Calu3 (cell line): Measurements from ENCODE around the gene SYNGR4. TPM values are rescaled to one million over a fixed set of nuclear protein-coding genes. Genes with fewer than 3 reads are reported as not detected.

Experiments used
- BruUV-seq: library from RNA; stranded (reverse); fragments of 400-500 nt; replicated peaks from 2 replicates; lab custom pipeline; 2021; lab: Mats Ljungman, UMichigan
- CTCF ChIA-PET: fragments of 300-600 bp; sonication (Branson Sonifier 250); formaldehyde crosslinking; loops from one replicate; lab custom pipeline; 2022; ENCODE audit warnings: antibody characterized with exemption; lab: Charles Lee
- DNase-seq: peaks from one replicate; pipeline ENCODE4 v3.0.0; 2022
- H3K27ac Mint-ChIP-seq: one replicate; pipeline ENCODE4 v1.8.0; 2022; ENCODE audit warnings: mixed read lengths; ENCODE audit not compliant: unreplicated experiment
- H3K27me3 Mint-ChIP-seq: one replicate; pipeline ENCODE4 v1.8.0; 2022; ENCODE audit warnings: mixed read lengths; ENCODE audit not compliant: unreplicated experiment
- H3K36me3 Mint-ChIP-seq: one replicate; pipeline ENCODE4 v1.8.0; 2022; ENCODE audit warnings: mild to moderate bottlenecking, moderate library complexity, mixed read lengths; ENCODE audit not compliant: insufficient read depth, unreplicated experiment
- H3K4me1 Mint-ChIP-seq: one replicate; pipeline ENCODE4 v1.8.0; 2022; ENCODE audit warnings: mild to moderate bottlenecking, low read depth, mixed read lengths; ENCODE audit not compliant: unreplicated experiment
- H3K4me3 Mint-ChIP-seq: one replicate; pipeline ENCODE4 v1.8.0; 2022; ENCODE audit warnings: mild to moderate bottlenecking, low read depth, moderate library complexity, mixed read lengths; ENCODE audit not compliant: unreplicated experiment
- H3K9me3 Mint-ChIP-seq: one replicate; pipeline ENCODE4 v1.8.0; 2022; ENCODE audit warnings: low read depth, mixed read lengths; ENCODE audit not compliant: unreplicated experiment
- intact Hi-C: fragments of 100-400 bp; cut with micrococcal nuclease; formaldehyde crosslinking; loops from one replicate; pipeline ENCODE4 v1.10.0; 2022; ENCODE audit not compliant: unreplicated experiment
- total RNA-seq: library from RNA; stranded (reverse); gene quantifications from 2 replicates; pipeline ENCODE4 v1.2.3, GENCODE V29; 2022
- TF ChIP-seq, protein P1 (sequence below): fragments of 200-600 bp; IDR thresholded peaks from one replicate; pipeline ENCODE4 v1.8.0; 2022; ENCODE audit warnings: antibody characterized with exemption; ENCODE audit not compliant: unreplicated experiment

Gene SYNGR4
- total RNA-seq, 1 experiment from 2014 or later = not detected

DNA sequence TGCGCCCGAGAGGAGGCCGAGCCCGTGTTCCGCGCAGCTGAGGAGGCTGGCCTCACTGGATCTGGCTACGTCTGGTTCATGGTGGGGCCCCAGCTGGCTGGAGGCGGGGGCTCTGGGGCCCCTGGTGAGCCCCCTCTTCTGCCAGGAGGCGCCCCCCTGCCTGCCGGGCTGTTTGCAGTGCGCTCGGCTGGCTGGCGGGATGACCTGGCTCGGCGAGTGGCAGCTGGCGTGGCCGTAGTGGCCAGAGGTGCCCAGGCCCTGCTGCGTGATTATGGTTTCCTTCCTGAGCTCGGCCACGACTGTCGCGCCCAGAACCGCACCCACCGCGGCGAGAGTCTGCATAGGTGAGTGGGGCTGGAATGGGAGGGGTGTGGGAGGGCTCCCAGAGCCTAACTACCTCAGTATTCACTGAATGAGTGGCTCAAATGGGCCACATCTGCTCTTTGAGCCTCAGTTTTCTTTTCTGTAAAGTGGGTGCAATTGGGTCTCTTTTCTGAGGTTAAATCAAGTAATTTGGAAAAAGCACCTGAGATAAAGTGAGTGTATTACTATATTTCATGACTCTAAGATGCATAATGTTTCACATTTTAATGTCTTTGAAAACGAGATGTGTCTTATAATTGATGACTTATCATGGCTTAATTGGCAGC lies 41.0 kb downstream of the SYNGR4 start:
- no peaks in the 10 kb centered on the region for H3K36me3 Mint-ChIP-seq
- H3K4me3 Mint-ChIP-seq = no peak overlapping the region
- intact Hi-C loops = no loop called here
- CTCF ChIA-PET = interaction anchor here (1.3 kb wide), 1 partner anchor 14 kb away, joined by 4 read pairs; the partner anchor contains the start of gene KDELR1
- H3K27me3 Mint-ChIP-seq = peaks cover 39% of the 10 kb centered on the region
- H3K4me1 Mint-ChIP-seq = no peaks in the 10 kb centered on the region
- no peak overlapping the region for H3K27ac Mint-ChIP-seq
- no peak for DNase-seq
- TF ChIP-seq, protein P1, sequence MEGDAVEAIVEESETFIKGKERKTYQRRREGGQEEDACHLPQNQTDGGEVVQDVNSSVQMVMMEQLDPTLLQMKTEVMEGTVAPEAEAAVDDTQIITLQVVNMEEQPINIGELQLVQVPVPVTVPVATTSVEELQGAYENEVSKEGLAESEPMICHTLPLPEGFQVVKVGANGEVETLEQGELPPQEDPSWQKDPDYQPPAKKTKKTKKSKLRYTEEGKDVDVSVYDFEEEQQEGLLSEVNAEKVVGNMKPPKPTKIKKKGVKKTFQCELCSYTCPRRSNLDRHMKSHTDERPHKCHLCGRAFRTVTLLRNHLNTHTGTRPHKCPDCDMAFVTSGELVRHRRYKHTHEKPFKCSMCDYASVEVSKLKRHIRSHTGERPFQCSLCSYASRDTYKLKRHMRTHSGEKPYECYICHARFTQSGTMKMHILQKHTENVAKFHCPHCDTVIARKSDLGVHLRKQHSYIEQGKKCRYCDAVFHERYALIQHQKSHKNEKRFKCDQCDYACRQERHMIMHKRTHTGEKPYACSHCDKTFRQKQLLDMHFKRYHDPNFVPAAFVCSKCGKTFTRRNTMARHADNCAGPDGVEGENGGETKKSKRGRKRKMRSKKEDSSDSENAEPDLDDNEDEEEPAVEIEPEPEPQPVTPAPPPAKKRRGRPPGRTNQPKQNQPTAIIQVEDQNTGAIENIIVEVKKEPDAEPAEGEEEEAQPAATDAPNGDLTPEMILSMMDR = no peak
- no TSS peak for BruUV-seq
- H3K9me3 Mint-ChIP-seq = no peaks in the 10 kb centered on the region

DNA sequence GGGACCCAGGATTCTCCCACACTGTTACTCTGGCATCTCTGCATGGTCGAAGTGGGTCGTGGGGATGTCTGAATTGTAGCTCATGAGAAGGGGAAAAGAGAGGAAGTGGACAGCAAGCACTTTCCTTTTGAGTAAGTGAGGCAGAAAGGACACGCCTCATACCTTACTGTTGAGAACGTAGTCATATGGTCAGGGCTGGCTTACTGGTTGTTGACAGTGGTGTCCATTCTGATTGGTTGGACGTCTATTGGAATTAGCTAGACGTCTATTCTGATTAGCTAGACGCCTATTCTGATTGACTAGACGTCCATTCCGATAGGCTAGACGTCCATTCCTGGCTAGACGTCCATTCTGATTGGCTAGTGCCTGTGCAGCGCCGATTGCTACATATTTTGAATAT lies 41.7 kb downstream of the SYNGR4 start:
- Mint-ChIP-seq H3K4me3 (no peak overlapping the region), H3K27ac (no peak overlapping the region), H3K9me3 (no peaks in the 10 kb centered on the region), H3K36me3 (no peaks in the 10 kb centered on the region), H3K27me3 (peaks cover 37% of the 10 kb centered on the region), H3K4me1 (no peaks in the 10 kb centered on the region)
- CTCF ChIA-PET = interaction anchor here (1.3 kb wide), 1 partner anchor 14 kb away, joined by 4 read pairs; the partner anchor contains the start of gene KDELR1
- TF ChIP-seq, protein P1 = no peak
- BruUV-seq = no TSS peak
- DNase-seq = no peak
- intact Hi-C loops = no loop called here

DNA sequence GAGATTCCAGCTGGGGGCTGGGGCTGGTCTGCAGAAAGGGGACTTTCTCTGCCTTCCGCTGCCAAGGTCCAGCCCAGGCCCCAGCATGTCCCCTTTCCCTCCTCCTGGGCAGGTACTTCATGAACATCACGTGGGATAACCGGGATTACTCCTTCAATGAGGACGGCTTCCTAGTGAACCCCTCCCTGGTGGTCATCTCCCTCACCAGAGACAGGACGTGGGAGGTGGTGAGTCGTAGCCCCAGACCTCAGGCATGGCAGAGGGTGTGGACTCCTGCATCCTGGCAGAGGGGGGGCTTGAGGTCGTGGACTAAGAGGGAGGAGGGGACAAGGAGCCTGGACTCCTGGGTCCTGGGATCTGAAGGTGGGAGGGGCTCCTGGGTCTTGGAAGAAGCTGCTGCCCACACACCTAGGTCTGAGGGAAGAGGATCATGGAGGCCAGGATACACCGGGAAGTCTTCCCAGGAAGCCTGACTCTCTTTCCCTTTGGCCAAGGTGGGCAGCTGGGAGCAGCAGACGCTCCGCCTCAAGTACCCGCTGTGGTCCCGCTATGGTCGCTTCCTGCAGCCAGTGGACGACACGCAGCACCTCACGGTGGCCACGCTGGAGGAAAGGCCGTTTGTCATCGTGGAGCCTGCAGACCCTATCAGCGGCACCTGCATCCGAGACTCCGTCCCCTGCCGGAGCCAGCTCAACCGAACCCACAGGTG lies 49.9 kb downstream of the SYNGR4 start:
- H3K4me3 Mint-ChIP-seq = peak overlapping the region; percentile 59
- H3K9me3 Mint-ChIP-seq = no peaks in the 10 kb centered on the region
- H3K4me1 Mint-ChIP-seq = no peaks in the 10 kb centered on the region
- intact Hi-C loops = no loop called here
- no peak for DNase-seq
- TF ChIP-seq, protein P1 = no peak
- peaks cover 37% of the 10 kb centered on the region for H3K27me3 Mint-ChIP-seq
- no peaks in the 10 kb centered on the region for H3K36me3 Mint-ChIP-seq
- CTCF ChIA-PET = interaction anchor here (0.6 to 1.3 kb wide), 2 partner anchors 23 to 401 kb away, joined by 3 to 7 read pairs; partner anchors contain the start of gene KDELR1
- H3K27ac Mint-ChIP-seq = no peak overlapping the region
- BruUV-seq = no TSS peak

DNA sequence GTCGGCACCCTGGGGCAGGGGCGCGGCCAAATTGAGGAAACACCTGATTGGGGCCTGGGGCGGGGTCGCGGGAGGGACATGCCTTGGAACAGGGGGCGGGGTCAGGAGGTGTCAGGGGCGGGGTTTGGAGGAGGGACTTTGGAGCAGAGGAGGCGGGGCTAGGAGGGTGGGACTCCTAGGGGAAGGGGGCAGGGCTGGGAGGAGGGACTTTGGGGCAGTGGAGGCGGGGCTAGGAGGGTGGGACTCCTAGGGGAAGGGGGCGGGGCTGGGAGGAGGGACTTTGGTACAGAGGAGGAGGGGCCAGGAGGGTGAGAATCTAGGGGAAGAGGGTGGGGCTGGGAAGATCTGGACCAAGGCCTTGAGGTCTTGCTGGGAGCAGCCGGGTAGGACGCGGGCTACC lies 51.2 kb downstream of the SYNGR4 start:
- peaks cover 37% of the 10 kb centered on the region for H3K27me3 Mint-ChIP-seq
- H3K4me1 Mint-ChIP-seq = no peaks in the 10 kb centered on the region
- TF ChIP-seq, protein P1 = no peak
- H3K9me3 Mint-ChIP-seq = no peaks in the 10 kb centered on the region
- intact Hi-C loops = no loop called here
- no peak overlapping the region for H3K27ac Mint-ChIP-seq
- BruUV-seq = no TSS peak
- H3K4me3 Mint-ChIP-seq = no peak overlapping the region
- CTCF ChIA-PET = interaction anchor here (1.3 kb wide), 1 partner anchor 24 kb away, joined by 7 read pairs; the partner anchor contains the start of gene KDELR1
- H3K36me3 Mint-ChIP-seq = no peaks in the 10 kb centered on the region
- peak; percentile 62 for DNase-seq
